Endodermal cell (in vitro differentiated cells): ENCODE results near the gene STARD8. TPM values are rescaled to one million over a fixed set of nuclear protein-coding genes. Genes with fewer than 3 reads are reported as not detected.

ENCODE experiments used
- DNase-seq: peaks from one replicate; pipeline ENCODE4 v3.0.0-alpha.2; 2017
- H3K27ac ChIP-seq: 2 replicates; pipeline ENCODE4 v1.5.1; 2013; ENCODE audit warnings: mild to moderate bottlenecking, low read depth, low read length, moderate library complexity
- H3K27me3 ChIP-seq: 2 replicates; pipeline ENCODE4 v1.6.1; 2013; ENCODE audit warnings: mild to moderate bottlenecking, low read length, moderate library complexity; ENCODE audit not compliant: insufficient read depth, control insufficient read depth, poor library complexity, severe bottlenecking
- H3K36me3 ChIP-seq: 2 replicates; pipeline ENCODE4 v1.7.0; 2013; ENCODE audit warnings: mild to moderate bottlenecking, low read length, moderate library complexity; ENCODE audit not compliant: control insufficient read depth, insufficient read depth
- H3K4me1 ChIP-seq: one replicate; pipeline ENCODE4 v1.7.0; 2013; ENCODE audit warnings: low read length; ENCODE audit not compliant: control insufficient read depth, insufficient read depth
- H3K4me3 ChIP-seq: 2 replicates; pipeline ENCODE4 v1.5.1; 2013; ENCODE audit warnings: mild to moderate bottlenecking, low read length, moderate library complexity
- H3K9ac ChIP-seq: 2 replicates; pipeline ENCODE4 v1.6.1; 2013; ENCODE audit warnings: mild to moderate bottlenecking, low read length, moderate library complexity; ENCODE audit not compliant: poor library complexity, severe bottlenecking; ENCODE audit errors: extremely low read depth
- H3K9me3 ChIP-seq: 2 replicates; pipeline ENCODE4 v1.6.1; 2013; ENCODE audit warnings: mild to moderate bottlenecking, low read length, moderate library complexity; ENCODE audit not compliant: control insufficient read depth
- H3K27ac Mint-ChIP-seq: 2 replicates; pipeline ENCODE4 v1.8.0; 2020; ENCODE audit warnings: mixed read lengths
- H3K27me3 Mint-ChIP-seq: 2 replicates; pipeline ENCODE4 v1.8.0; 2021; ENCODE audit warnings: mild to moderate bottlenecking, mixed read lengths; ENCODE audit not compliant: insufficient read depth
- H3K36me3 Mint-ChIP-seq: 2 replicates; pipeline ENCODE4 v1.8.0; 2020; ENCODE audit warnings: low read depth, mixed read lengths
- H3K4me1 Mint-ChIP-seq: 2 replicates; pipeline ENCODE4 v1.8.0; 2020; ENCODE audit warnings: mixed read lengths
- H3K4me3 Mint-ChIP-seq: 2 replicates; pipeline ENCODE4 v1.8.0; 2020; ENCODE audit warnings: mild to moderate bottlenecking, moderate library complexity, mixed read lengths
- H3K9me3 Mint-ChIP-seq: 2 replicates; pipeline ENCODE4 v1.8.0; 2020; ENCODE audit warnings: mild to moderate bottlenecking, mixed read lengths
- CTCF ChIP-seq: fragments of 200-600 bp; sonication (generic); conservative IDR thresholded peaks from 2 replicates; pipeline ENCODE4 v1.5.0; 2021; ENCODE audit warnings: antibody characterized with exemption, mild to moderate bottlenecking
- WGBS, 2 experiments: methylation state at CpG; one replicate each; pipeline versions ENCODE4 v1.1.5 to v1.1.7; 2013; ENCODE audit warnings: missing lambda C conversion rate in 2 of 2, mixed read lengths in 1 of 2; ENCODE audit not compliant: insufficient coverage in 1 of 2, insufficient read length in 1 of 2; 5-methylcytosine and 5-hydroxymethylcytosine counted together
- total RNA-seq, 2 donors: library from RNA; stranded (reverse); fragmentation: NEBNext Ultra II Directional in 1 of 2; extraction: Animal tissue kit (Norgen Biotek cat#: 25700) in 1 of 2; gene quantifications; 2 replicates in 1 of 2; 3 replicates in 1 of 2; pipeline ENCODE4 v1.2.1, GENCODE V29; 2021

Gene STARD8
- total RNA-seq, 2 donors from 2014 or later, result 1.5 to 1.8 TPM

GRCh38 chrX:68690936-68691501 is 43.6 kb downstream of the STARD8 start:
- Histone ChIP-seq H3K27ac (no peak overlapping the region), H3K36me3 (no peaks in the 10 kb centered on the region), H3K27me3 (no peaks in the 10 kb centered on the region), H3K4me1 (no peaks in the 10 kb centered on the region), H3K9me3 (no peaks in the 10 kb centered on the region), H3K9ac (no peak overlapping the region), H3K4me3 (no peak overlapping the region)
- Mint-ChIP-seq H3K27ac (no peak overlapping the region), H3K4me3 (no peak overlapping the region), H3K4me1 (peaks cover 8% of the 10 kb centered on the region), H3K36me3 (no peaks in the 10 kb centered on the region), H3K27me3 (peaks cover 25% of the 10 kb centered on the region), H3K9me3 (peaks cover 60% of the 10 kb centered on the region)
- DNase-seq, result no peak
- 94% methylated on average over 3 of the region's 4 CpGs; no CpG with 5 or more reads in 1 of the 2 experiments for WGBS, 2 experiments
- no peak for TF ChIP-seq CTCF

GRCh38 chrX:68691921-68692320 is 44.5 kb downstream of the STARD8 start:
- Histone ChIP-seq H3K9ac (no peak overlapping the region), H3K36me3 (no peaks in the 10 kb centered on the region), H3K4me1 (no peaks in the 10 kb centered on the region), H3K27ac (no peak overlapping the region), H3K4me3 (no peak overlapping the region), H3K27me3 (no peaks in the 10 kb centered on the region), H3K9me3 (no peaks in the 10 kb centered on the region)
- peaks cover 12% of the 10 kb centered on the region for H3K4me1 Mint-ChIP-seq
- TF ChIP-seq CTCF, result no peak
- H3K27ac Mint-ChIP-seq, result no peak overlapping the region
- peaks cover 21% of the 10 kb centered on the region for H3K27me3 Mint-ChIP-seq
- 96% methylated on average over 2 of the region's 2 CpGs; no CpG with 5 or more reads in 1 of the 2 experiments for WGBS, 2 experiments
- DNase-seq, result no peak
- H3K9me3 Mint-ChIP-seq, result peaks cover 60% of the 10 kb centered on the region
- no peak overlapping the region for H3K4me3 Mint-ChIP-seq
- H3K36me3 Mint-ChIP-seq, result no peaks in the 10 kb centered on the region

GRCh38 chrX:68692651-68693050 is 45.2 kb downstream of the STARD8 start:
- H3K27me3 ChIP-seq, result no peaks in the 10 kb centered on the region
- no peak overlapping the region for H3K27ac Mint-ChIP-seq
- peaks cover 56% of the 10 kb centered on the region for H3K9me3 Mint-ChIP-seq
- no peaks in the 10 kb centered on the region for H3K4me1 ChIP-seq
- H3K36me3 Mint-ChIP-seq, result no peaks in the 10 kb centered on the region
- H3K4me3 Mint-ChIP-seq, result no peak overlapping the region
- H3K9me3 ChIP-seq, result no peaks in the 10 kb centered on the region
- H3K9ac ChIP-seq, result no peak overlapping the region
- 86 to 88% methylated on average over 1 of the region's 1 CpG for WGBS, 2 experiments
- no peak for TF ChIP-seq CTCF
- H3K27ac ChIP-seq, result no peak overlapping the region
- no peaks in the 10 kb centered on the region for H3K36me3 ChIP-seq
- no peak overlapping the region for H3K4me3 ChIP-seq
- peaks cover 12% of the 10 kb centered on the region for H3K4me1 Mint-ChIP-seq
- DNase-seq, result no peak
- H3K27me3 Mint-ChIP-seq, result peaks cover 17% of the 10 kb centered on the region
